ENCODE data around the gene SMAD9. TPM values are rescaled to one million over a fixed set of nuclear protein-coding genes. Genes with fewer than 3 reads are reported as not detected.
A peak's percentile ranks its signal among the peaks of the same experiment; 100 is the strongest.

The SMAD9 gene
- total and polyA plus RNA-seq, 2 of the 13 experiments (the other 11 are each of a cell fraction or from before 2014, with no cell fraction given) = 4.2 to 7.7 TPM

- 97% methylated on average over 6 of the region's 6 CpGs for WGBS (ENCODE audit: low lambda C conversion rate)
- Histone ChIP-seq H2AFZ (ENCODE audit: low read length) (no peak overlapping the region), H3K79me2 (ENCODE audit: insufficient read depth, low read length) (peaks cover 28% of the 10 kb centered on the region), H3K27ac (ENCODE audit: extremely low read length, insufficient read depth, low read length) (no peak overlapping the region), H3K27me3 (ENCODE audit: control insufficient read depth in 1 of 2, insufficient read depth in 2 of 2, low read length in 2 of 2) (no peaks in the 10 kb centered on the region), H3K4me2 (ENCODE audit: low read depth, low read length) (no peak overlapping the region), H3K4me1 (ENCODE audit: insufficient read depth, low read length) (peaks cover 85% of the 10 kb centered on the region), H3K9ac (ENCODE audit: insufficient read depth, low read depth, low read length) (no peak overlapping the region), H3K4me3 (replicated peaks in 1 of 3; ENCODE audit: insufficient read depth in 1 of 3, low read depth in 2 of 3, low read length in 3 of 3) (no peak overlapping the region), H3K9me3 (ENCODE audit: low read length) (no peaks in the 10 kb centered on the region), H4K20me1 (ENCODE audit: insufficient read depth, low read length) (no peaks in the 10 kb centered on the region), H3K36me3 (replicated peaks in 1 of 2; ENCODE audit: control insufficient read depth in 1 of 2, insufficient read depth in 2 of 2, low read length in 2 of 2) (no peaks in the 10 kb centered on the region)
- DNase-seq (ENCODE audit: low spot score) = no peak
- CTCF ChIA-PET (ENCODE audit: low intra/inter-chr PET ratio, low total read pairs) = no interaction called here
- TF ChIP-seq NR2F2 (IDR thresholded peaks at IDR 0.05; ENCODE audit: borderline replicate concordance, low read depth) = no peak
- TF ChIP-seq HIC2 (CRISPR knock-in tag; IDR thresholded peaks at IDR 0.05; ENCODE audit: low read depth) = no peak
- no peak for TF ChIP-seq RFXANK (CRISPR knock-in tag; IDR thresholded peaks at IDR 0.05)
- TF ChIP-seq XRCC5 (optimal IDR thresholded peaks at IDR 0.05; ENCODE audit: low read length) = no peak
- TF ChIP-seq ZMAT5 (CRISPR knock-in tag; IDR thresholded peaks at IDR 0.05; ENCODE audit: borderline replicate concordance, low read depth) = no peak
- POLR2A ChIA-PET = no interaction called here
- in situ Hi-C loops (cut with HindIII; ENCODE audit: extremely low pct_ligation_motif_present, low pct_unique_long_range_greater_than_20kb) (no loop called here), intact Hi-C loops (cut with micrococcal nuclease; ENCODE audit: unreplicated experiment) (no loop called here)
- no peak for FAIRE-seq
- no TSS peak for BruUV-seq (replicated peaks)
- no peak for ATAC-seq
Measured at GRCh38 chr13:36885901-36886300, 34.1 kb downstream of the SMAD9 start.

- DNase-seq (ENCODE audit: low spot score) (no peak), ATAC-seq (no peak), FAIRE-seq (no peak)
- 91% methylated on average over 6 of the region's 6 CpGs for WGBS (ENCODE audit: low lambda C conversion rate)
- CTCF ChIA-PET (ENCODE audit: low intra/inter-chr PET ratio, low total read pairs) = no interaction called here
- peak overlapping the region; percentile 99 for H3K27ac ChIP-seq (ENCODE audit: extremely low read length, insufficient read depth, low read length)
- intact Hi-C loops (cut with micrococcal nuclease; ENCODE audit: unreplicated experiment) (no loop called here), in situ Hi-C loops (cut with HindIII; ENCODE audit: extremely low pct_ligation_motif_present, low pct_unique_long_range_greater_than_20kb) (loop anchor here (5.0 kb wide), 1 partner anchor 38 kb away; the partner anchor contains the start of gene SMAD9)
- H3K27me3 ChIP-seq (ENCODE audit: control insufficient read depth in 1 of 2, insufficient read depth in 2 of 2, low read length in 2 of 2) = no peaks in the 10 kb centered on the region
- H2AFZ ChIP-seq (ENCODE audit: low read length) = no peak overlapping the region
- H3K9ac ChIP-seq (ENCODE audit: insufficient read depth, low read depth, low read length) = peak overlapping the region; percentile 81
- no TSS peak for BruUV-seq (replicated peaks)
- H3K4me1 ChIP-seq (ENCODE audit: insufficient read depth, low read length) = peaks cover 92% of the 10 kb centered on the region
- H4K20me1 ChIP-seq (ENCODE audit: insufficient read depth, low read length) = no peaks in the 10 kb centered on the region
- H3K4me3 ChIP-seq (replicated peaks in 1 of 3; ENCODE audit: insufficient read depth in 1 of 3, low read depth in 2 of 3, low read length in 3 of 3) = peak overlapping the region in 1 of 3 experiments; percentile 55; a peak in 1 of 6 replicates
- 0 out of 2 replicates have a peak, but pooled peaks have one; percentile 33 for TF ChIP-seq MTERF4 (CRISPR knock-in tag; IDR thresholded peaks at IDR 0.05)
- no peak for TF ChIP-seq ZNF775 (CRISPR knock-in tag; IDR thresholded peaks at IDR 0.05; ENCODE audit: borderline replicate concordance)
- TF ChIP-seq FOXO4 (CRISPR knock-in tag; conservative IDR thresholded peaks at IDR 0.05) = 0 out of 2 replicates have a peak, but pooled peaks have one; percentile 54
- TF ChIP-seq ZEB1 (IDR thresholded peaks at IDR 0.05; ENCODE audit: insufficient replicate concordance, low read depth) = peak; percentile 2
- peaks cover 0 to 5% of the 10 kb centered on the region in 2 experiments; a peak in 2 of 5 replicates for H3K36me3 ChIP-seq (replicated peaks in 1 of 2; ENCODE audit: control insufficient read depth in 1 of 2, insufficient read depth in 2 of 2, low read length in 2 of 2)
- peak overlapping the region; percentile 76 for H3K4me2 ChIP-seq (ENCODE audit: low read depth, low read length)
- POLR2A ChIA-PET = interaction anchor here (1.1 to 1.2 kb wide), 2 partner anchors 35 to 116 kb away, joined by 3 to 4 read pairs; partner anchors contain the start of gene EXOSC8
- H3K9me3 ChIP-seq (ENCODE audit: low read length) = no peaks in the 10 kb centered on the region
- peaks cover 26% of the 10 kb centered on the region for H3K79me2 ChIP-seq (ENCODE audit: insufficient read depth, low read length)
Measured at GRCh38 chr13:36884235-36884634, 35.8 kb downstream of the SMAD9 start.

All from HepG2 (cell line).